ENCODE data around the gene GFER. TPM values are rescaled to one million over a fixed set of nuclear protein-coding genes. Genes with fewer than 3 reads are reported as not detected.

Gene GFER
- total and polyA plus RNA-seq, 9 of the 15 experiments (the other 6 are each of a cell fraction or from before 2014, with no cell fraction given) = 4.3 to 53.7 (median 19.8) TPM

- TF ChIP-seq TSC22D4 (tag; IDR thresholded peaks at IDR 0.05) (no peak), ZZZ3 (IDR thresholded peaks at IDR 0.05) (no peak), OTX1 (CRISPR knock-in tag; IDR thresholded peaks at IDR 0.05) (no peak), LCOR (CRISPR knock-in tag; IDR thresholded peaks at IDR 0.05) (0 out of 2 replicates have a peak, but pooled peaks have one; percentile 48), ZNF217 (CRISPR knock-in tag; IDR thresholded peaks at IDR 0.05) (no peak), EZH2 (IDR thresholded peaks at IDR 0.05; ENCODE audit: borderline replicate concordance, low read depth, low read length) (no peak), CBX2 (IDR thresholded peaks at IDR 0.05; ENCODE audit: insufficient read depth, low read length, poor library complexity, severe bottlenecking) (no peak), FOXK1 (CRISPR knock-in tag; IDR thresholded peaks at IDR 0.05; ENCODE audit: borderline replicate concordance) (no peak), ESRRA (IDR thresholded peaks at IDR 0.05; ENCODE audit: borderline replicate concordance, low read depth) (peak; percentile 68; the same call in 1 of the 2 replicates), ZNF282 (CRISPR knock-in tag; IDR thresholded peaks at IDR 0.05) (peak; percentile 85; the same call in 1 of the 2 replicates), MTA3 (IDR thresholded peaks at IDR 0.05; ENCODE audit: borderline replicate concordance) (peak; percentile 59), PML (IDR thresholded peaks at IDR 0.05; ENCODE audit: low read length) (no peak), RBFOX2 (IDR thresholded peaks at IDR 0.05; ENCODE audit: low read depth, low read length) (peak; percentile 81), GABPB1 (CRISPR knock-in tag; IDR thresholded peaks at IDR 0.05) (peak; percentile 74), POLR2A (conservative IDR thresholded peaks at IDR 0.05) (peak; percentile 73), JUND (IDR thresholded peaks at IDR 0.05; ENCODE audit: borderline replicate concordance, low read depth, low read length) (no peak), JUND (tag; IDR thresholded peaks at IDR 0.05; ENCODE audit: borderline replicate concordance, low read depth, low read length) (no peak; the same call in 2 of the 3 replicates), JUNB (CRISPR knock-in tag; conservative IDR thresholded peaks at IDR 0.05) (no peak), GTF2F1 (IDR thresholded peaks at IDR 0.05; ENCODE audit: low read depth, low read length) (no peak), NONO (IDR thresholded peaks at IDR 0.05; ENCODE audit: low read depth in 2 of 2, low read length in 1 of 2) (peak in 1 of 2 experiments; percentile 80; a peak in 2 of 4 replicates), COPS2 (conservative IDR thresholded peaks at IDR 0.05) (no peak), RUNX1 (IDR thresholded peaks at IDR 0.05; ENCODE audit: low read depth) (no peak), ETV6 (IDR thresholded peaks at IDR 0.05; ENCODE audit: borderline replicate concordance in 1 of 2, low read depth in 2 of 2, low read length in 1 of 2) (no peak), ETV6 (CRISPR knock-in tag; IDR thresholded peaks at IDR 0.05; ENCODE audit: borderline replicate concordance) (no peak), ZFX (CRISPR knock-in tag; IDR thresholded peaks at IDR 0.05) (peak; percentile 91), GTF2A2 (tag; IDR thresholded peaks at IDR 0.05) (no peak), KAT7 (CRISPR knock-in tag; IDR thresholded peaks at IDR 0.05; ENCODE audit: borderline replicate concordance) (0 out of 2 replicates have a peak, but pooled peaks have one; percentile 55), LEF1 (IDR thresholded peaks at IDR 0.05) (no peak)
- TF ChIP-seq, protein P1, sequence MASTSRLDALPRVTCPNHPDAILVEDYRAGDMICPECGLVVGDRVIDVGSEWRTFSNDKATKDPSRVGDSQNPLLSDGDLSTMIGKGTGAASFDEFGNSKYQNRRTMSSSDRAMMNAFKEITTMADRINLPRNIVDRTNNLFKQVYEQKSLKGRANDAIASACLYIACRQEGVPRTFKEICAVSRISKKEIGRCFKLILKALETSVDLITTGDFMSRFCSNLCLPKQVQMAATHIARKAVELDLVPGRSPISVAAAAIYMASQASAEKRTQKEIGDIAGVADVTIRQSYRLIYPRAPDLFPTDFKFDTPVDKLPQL (IDR thresholded peaks at IDR 0.05; ENCODE audit: extremely low read depth, insufficient read length) = no peak
- TF ChIP-seq, protein P2, sequence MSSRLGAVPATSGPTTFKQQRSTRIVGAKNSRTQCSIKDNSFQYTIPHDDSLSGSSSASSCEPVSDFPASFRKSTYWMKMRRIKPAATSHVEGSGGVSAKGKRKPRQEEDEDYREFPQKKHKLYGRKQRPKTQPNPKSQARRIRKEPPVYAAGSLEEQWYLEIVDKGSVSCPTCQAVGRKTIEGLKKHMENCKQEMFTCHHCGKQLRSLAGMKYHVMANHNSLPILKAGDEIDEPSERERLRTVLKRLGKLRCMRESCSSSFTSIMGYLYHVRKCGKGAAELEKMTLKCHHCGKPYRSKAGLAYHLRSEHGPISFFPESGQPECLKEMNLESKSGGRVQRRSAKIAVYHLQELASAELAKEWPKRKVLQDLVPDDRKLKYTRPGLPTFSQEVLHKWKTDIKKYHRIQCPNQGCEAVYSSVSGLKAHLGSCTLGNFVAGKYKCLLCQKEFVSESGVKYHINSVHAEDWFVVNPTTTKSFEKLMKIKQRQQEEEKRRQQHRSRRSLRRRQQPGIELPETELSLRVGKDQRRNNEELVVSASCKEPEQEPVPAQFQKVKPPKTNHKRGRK (tag; IDR thresholded peaks at IDR 0.05) = no peak
Observed at GRCh38 chr16:1991948-1992703, 8.1 kb downstream of the GFER start (continued).
